Measurements from ENCODE around the gene CASKIN2.
"Not testable (repeated sequence)": the region's sequence is repeated elsewhere in the genome, so short reads cannot be mapped to it uniquely, and the experiment has no call there.

Gene CASKIN2

DNA sequence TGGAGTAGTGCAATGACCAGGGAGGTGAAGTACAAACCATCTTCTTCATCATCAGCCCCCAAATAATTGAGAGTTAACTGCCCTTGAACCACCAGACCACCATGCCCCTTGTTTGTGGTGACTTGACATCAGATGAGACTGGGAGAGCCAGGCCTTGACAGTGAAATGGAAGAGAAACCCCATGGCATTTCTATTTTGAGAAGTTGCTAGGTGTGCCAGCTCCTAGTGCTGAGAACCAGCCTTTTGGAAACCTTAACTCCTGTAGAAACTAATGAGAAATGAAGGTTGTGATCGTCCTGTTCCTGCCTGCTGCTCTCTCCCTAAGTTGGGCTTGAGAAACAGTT, 56.1 kb downstream of the CASKIN2 start:
- DNase-seq, result no peak

DNA sequence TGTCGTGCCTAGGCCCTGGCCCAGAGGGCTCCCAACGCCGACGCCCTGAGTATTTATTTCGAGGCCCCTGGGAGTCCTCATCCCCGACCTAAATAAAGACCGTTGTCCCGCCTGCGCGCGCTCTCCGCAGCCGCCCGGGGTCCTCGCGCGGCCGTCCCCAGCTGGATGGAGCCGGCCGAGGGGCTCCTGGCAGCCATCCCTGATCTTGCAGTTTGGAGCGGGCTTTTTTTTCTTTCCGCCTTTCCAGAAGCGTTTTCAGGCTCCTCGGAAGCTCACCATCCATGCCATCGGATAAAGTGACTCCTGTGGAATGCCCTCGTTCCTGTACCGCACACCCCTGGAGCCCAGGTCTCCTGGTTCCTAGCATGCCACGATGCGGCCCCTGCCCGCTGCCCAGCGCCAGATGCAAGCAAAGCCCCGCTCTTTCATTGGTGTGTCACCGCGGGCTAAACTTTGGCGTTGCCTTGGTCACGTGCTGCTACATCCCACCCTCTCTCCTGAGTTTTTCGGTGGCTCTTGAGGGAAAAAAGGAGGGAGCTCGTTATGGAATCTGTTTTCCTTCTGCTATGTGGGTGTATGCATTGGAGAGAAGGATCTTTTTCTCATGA, 58.2 kb downstream of the CASKIN2 start:
- no peak for DNase-seq

DNA sequence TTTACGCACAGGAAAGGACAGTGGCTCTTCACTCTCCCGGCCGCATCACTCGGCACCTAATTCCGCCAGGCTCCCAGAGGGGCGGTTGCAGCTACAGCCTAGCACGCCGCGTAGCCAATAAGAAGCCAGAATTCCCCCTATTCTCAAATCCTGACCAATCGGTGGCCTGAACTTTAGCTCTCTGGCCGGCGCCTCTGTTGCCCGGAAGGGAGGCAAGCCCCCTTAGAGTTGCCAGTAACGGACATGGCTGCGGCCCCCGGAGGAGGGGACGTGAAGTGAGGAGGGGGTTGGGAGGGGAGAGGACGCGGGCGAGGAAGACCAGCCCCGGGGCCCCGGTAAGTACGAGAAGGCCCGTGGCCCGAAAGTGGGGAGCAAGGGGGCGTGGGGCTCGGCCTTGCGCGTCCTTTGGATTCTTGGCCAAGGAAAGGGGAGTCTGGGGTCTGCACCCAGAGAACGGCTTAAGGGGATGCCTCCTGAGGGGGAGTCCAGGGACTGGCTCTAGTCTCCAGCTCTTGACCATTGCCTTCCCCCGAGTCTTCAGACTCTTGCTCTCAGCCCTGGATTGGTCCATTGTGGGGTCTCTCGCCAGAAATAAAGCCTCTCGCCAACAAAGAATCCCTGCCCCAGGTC, 58.8 kb downstream of the CASKIN2 start, which contains the start of gene TMEM94:
Gene TMEM94 (plus strand): TSS at position 219 of the 630 bp plus-strand sequence. CDS start 15,271 bp downstream, outside the sequence.
- DNase-seq, result peak; percentile 96 to 98

DNA sequence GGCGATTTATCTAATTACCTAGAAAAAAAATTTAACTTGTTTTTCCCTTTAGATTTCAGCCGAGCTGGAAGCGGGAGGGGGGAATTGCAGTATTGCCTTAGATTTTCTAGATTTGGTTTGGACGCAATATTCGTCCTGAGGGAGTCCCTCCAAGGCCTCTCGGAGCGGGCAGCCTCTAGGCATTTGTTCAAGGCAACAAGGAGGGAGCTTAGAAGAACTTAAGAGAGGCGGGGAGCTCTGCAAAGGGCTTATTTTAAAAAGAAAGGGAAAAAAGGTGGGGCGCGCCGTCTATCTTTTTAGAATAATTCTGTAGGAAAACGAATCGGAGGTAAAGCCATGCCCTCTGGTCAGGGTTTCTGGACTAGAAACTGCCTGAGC, 59.3 kb downstream of the CASKIN2 start:
- DNase-seq, result no peak

DNA sequence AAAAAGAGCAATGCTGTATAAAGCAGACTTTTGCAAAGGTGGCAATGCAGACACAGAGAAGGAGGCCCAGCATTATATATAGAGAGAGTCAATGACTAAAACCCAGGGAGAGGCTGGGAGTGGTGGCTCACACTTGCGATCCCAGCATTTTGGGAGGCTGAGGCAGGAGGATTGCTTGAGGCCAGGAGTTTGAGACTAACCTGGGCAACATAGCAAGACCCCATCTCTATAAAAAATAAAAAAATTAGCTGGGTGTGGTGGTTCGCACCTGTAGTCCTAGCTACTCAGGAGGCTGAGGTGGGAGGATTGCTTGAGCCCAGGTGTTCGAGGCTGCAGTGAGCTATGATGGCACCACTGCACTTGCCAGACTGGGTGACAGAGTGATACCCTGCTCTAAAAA, 60.7 kb downstream of the CASKIN2 start:
- not testable (repeated sequence) for DNase-seq

DNA sequence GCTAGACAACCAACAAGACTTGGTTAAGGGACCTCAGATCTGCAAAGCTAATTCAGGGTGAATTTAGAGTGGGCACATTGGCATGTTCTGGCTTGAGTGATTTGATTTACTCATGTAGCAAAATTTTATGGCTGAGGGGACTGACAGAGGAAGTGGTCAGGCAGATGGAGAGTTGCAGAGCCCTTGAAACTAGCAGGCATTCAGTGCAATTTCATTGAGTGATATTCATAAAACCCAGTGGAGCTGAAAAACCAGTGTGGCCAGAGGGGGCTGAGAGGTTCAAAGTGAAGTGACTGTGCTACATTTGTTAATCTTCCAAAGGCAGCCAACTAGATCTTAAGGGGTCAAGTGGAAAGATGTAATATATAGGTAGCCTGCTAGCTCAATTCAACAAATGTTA, 61.1 kb downstream of the CASKIN2 start:
- no peak for DNase-seq

DNA sequence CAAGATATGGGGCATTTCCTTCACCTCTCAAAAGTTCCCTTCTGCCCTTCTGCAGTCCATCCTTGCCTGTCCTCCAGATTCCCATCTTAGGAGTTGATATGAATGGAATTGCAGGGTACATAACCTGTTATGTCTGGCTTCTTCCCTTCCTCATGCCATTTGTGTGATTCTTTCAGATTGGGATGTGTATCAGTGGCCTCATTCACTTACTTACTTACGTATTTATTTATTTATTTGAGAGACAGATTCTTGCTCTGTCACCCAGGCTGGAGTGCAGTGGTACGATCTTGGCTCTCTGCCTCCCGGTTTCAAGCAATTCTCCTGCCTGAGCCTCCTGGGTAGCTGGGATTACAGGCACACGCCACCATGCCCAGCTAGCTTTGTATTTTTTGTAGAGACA, 65.1 kb downstream of the CASKIN2 start:
- DNase-seq, result no peak

All from inflammatory macrophage treated with lipopolysaccharide for 1 hour (primary cell).